Stimulated activated CD8-positive, alpha-beta memory T cell treated with anti-CD3 and anti-CD28 coated beads, Interleukin-4, amount 100 ng/mL, for 24 hours (primary cell): ENCODE results near the gene RHBDD2.
"Not testable (repeated sequence)": the region's sequence is repeated elsewhere in the genome, so short reads cannot be mapped to it uniquely, and the experiment has no call there.

ENCODE experiments used
- DNase-seq: peaks from one replicate; pipeline ENCODE4 v3.0.0-alpha.2; 2020; ENCODE audit warnings: low read depth

Gene RHBDD2

DNA sequence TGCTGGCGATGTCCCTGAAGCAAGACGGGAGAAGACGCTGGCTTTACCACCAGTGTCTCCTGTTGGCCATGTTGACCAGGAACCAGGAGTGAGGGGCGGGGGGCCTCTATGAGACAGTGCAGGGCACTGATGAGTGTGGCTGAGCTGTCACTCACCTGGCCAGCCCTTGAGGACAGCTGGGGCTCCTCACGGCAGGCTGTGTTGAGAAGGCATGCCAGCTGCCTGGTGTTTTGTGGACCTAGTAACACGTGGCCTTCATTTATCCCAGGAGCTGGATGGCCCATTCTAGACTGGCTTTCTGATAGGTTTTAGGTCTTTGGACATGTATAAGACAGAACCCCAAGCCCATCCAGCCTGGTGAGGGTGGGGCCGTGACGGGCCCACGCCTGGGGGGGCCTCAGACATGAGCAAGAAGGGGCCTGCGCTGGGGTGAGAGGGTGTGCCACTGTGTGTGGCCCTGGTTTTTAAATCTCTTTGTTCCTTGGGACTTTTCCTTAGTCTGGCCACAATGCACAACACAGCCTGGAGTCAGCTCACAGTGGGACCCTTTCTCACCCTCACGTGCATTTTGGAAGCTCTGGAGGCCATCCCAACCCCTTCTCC lies 10.5 kb downstream of the RHBDD2 start:
- no peak for DNase-seq

GRCh38 chr7:75889826-75890225 lies 11.0 kb downstream of the RHBDD2 start:
- no peak for DNase-seq

- not testable (repeated sequence) for DNase-seq
These were observed 12.4 kb downstream of the RHBDD2 start for GRCh38 chr7:75891237-75891636.

DNA sequence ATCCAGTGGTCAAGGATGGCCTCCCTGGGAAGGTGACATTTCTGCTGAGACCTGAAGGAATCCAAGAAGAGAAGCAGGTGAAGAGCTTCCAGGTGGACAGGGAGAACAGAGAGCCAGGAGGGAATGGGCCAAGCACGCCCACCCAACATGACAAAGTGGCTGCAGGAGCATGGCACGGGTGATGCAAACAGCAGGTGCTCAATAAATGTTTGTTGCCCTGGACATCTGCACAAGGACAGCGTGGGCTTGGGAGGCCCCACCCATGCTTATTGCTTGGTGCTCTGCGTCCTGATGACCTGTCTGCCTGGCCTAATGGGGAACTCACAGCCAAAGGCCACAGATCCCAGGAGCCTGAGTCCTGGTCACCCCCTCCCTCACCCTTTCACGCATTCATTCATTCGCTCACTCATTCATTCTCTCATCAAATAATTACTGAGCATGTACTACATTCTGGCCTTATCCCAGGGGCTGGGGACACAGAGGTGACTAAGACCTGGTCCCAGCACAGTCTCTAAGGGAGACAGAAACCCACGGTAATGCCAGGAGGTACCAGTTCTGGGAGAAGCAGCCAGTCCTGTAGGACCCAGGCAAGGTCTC lies 13.1 kb downstream of the RHBDD2 start:
- DNase-seq, result no peak

DNA sequence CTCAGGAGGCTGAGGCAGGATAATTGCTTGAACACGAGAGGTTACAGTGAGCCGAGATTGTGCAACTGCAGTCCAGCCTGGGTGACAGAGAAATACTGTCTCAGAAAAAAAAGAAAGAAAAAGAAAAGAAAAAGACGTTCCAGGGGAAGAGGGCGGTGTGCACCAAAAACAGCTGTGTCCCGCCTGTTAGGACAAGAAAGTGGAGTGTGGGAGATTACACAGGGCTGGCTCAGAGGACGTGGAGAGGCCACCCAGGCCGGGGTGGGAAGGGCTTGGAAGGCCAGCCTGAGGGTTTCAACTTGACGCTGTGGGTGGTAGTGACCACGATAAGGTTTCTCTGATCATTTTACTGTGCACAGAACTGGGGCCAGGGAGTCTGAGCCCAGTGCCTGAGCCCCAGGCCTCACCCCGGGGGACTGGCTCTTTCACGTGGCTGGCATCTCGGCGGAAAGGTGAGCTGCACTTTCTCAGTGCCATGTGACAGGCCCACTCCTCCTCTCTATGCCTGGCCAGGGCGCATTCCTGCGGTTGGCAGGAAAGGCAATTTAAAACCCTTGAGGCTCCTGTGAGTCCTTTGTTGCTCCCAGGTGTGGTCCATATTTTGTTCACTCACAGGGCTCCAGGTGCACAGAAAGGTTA lies 13.9 kb downstream of the RHBDD2 start:
- no peak for DNase-seq

GRCh38 chr7:75896803-75897327 lies 18.0 kb downstream of the RHBDD2 start:
- no peak for DNase-seq

DNA sequence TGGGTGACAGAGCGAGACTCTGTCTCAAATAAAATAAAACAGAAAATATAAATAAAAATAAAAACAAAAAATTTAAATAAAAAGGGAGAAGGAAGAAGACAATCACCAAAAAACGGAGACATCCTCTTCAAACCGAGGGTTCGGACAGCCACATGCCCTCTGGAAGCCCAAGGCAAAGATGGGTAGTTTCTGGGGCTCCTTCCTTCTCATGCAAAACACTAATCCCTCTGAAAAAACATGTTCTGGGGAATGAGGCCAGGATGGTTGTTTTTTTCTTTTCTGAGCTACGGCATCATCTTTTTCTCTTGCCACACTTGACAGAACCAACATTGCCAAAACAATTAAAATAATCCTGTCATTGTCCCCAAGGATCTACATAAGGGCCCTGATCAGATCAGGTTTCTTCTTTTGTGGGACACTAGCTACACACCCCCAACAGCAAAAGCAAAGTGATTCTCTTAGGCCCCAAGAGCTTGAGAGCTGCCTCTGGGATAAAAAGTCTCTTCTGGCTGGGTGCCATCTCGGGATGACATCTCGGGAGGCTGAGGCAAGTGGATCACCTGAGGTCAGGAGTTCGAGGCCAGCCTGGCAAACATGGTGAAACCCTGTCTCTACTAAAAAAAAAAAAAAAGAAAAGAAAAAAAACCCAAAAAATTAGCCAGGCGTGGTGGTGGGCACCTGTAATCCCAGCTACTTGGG lies 21.9 kb downstream of the RHBDD2 start:
- no peak for DNase-seq

- no peak for DNase-seq
These were observed 27.2 kb downstream of the RHBDD2 start for GRCh38 chr7:75905785-75906604.

DNA sequence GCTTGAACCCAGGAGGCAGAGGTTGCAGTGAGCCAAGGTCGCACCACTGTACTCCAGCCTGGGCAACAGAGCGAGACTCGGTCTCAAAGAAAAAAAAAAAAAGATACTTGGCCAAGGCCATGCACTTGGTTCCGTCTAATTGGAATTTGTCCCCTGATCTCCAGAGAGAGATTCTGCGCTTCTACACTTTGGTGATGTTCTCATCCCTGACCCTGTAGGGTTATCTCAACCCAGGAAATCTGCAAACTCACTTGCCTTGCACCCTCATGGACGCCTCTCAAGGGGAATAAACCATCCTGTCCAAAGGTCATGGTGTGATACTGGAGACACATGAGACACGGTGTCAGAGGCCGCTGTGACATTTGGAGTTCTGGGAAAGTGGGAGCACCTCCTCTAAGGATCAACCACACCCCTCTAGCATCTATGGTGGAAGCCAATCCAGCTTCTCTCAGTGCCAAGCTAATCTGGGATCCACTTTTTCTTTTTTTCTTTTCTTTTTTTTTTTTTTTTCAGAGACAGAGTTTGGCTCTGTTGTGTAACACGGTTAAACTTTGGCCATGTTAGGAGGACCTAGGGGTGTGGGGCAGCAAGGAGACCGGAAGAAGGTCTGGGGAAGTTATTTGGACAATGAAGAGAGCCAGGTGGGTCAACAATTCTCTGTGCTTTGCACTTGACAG lies 28.3 kb downstream of the RHBDD2 start:
- DNase-seq, result no peak

DNA sequence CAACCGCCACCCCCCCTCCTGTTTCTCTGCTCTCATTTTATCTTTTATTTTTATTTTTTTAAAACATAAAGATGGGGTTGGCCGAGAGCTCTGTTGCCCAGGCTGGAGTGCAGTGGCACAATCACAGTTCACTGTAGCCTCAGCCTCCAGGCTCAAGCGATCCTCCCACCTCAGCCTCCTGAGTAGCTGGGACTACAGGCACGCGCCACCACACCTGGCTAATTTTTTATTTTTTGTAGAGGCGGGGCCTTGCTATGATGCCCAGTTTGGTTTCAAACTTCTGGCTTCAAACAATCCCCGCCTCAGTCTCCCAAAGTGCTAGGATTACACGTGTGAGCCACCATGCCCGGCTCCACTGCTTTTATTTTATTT lies 28.8 kb downstream of the RHBDD2 start:
- DNase-seq, result not testable (repeated sequence)

GRCh38 chr7:75909521-75910132 lies 30.8 kb downstream of the RHBDD2 start:
- DNase-seq, result no peak

DNA sequence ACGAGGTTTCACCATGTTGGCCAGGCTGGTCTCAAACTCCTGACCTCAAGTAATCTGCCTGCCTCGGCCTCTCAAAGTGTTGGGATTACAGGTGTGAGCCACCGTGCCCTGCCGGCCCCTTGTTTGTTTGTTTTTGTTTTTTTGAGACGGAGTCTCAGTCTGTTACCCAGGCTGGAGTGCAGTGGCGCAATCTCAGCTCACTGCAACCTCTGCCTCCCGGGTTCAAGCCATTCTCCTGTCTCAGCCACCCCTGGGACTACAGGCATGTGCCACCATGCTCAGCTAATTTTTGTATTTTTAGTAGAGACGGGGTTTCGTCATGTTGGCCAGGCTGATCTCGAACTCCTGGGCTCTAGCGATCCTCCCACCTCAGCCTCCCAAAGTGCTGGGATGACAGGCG lies 32.4 kb downstream of the RHBDD2 start:
- not testable (repeated sequence) for DNase-seq

DNA sequence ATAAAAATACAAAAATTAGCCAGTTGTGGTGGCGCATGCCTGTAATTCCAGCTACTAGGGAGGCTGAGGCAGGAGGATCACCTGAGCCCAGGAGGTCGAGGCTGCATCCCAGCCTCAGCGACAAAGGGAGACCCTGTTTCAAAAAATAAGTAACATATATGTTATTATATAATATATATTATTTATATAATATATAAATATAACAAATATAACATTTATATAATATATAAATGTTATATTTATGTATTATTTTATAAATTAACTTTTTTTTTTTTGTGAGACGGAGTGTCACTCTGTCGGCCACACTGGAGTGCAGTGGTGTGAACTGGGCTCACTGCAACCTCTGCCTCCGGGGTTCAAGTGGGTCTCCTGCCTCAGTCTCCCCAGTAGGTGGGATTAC lies 34.6 kb downstream of the RHBDD2 start:
- no peak for DNase-seq

- no peak for DNase-seq
These were observed 35.4 kb downstream of the RHBDD2 start for GRCh38 chr7:75914169-75914654.

- DNase-seq, result peak; percentile 95
These were observed 36.0 kb downstream of the RHBDD2 start, which contains the start of gene POR for GRCh38 chr7:75914655-75915415. Gene POR (plus strand): TSS chr7:75915155. CDS start chr7:75954002, 38,847 bp downstream.

- no peak for DNase-seq
These were observed 36.8 kb downstream of the RHBDD2 start for GRCh38 chr7:75915416-75916156.

GRCh38 chr7:75916259-75916658 lies 37.4 kb downstream of the RHBDD2 start:
- no peak for DNase-seq

GRCh38 chr7:75916685-75917634 lies 38.1 kb downstream of the RHBDD2 start:
- DNase-seq, result no peak
